A549 (cell line): ENCODE data around the gene ASPG. TPM values are rescaled to one million over a fixed set of nuclear protein-coding genes. Genes with fewer than 3 reads are reported as not detected.

ENCODE experiments used
- ATAC-seq, 2 experiments: fragments of 200-7000 bp in 1 of 2; fragments of >200 bp in 1 of 2; cut with Nextera tagmentation in 1 of 2; cut with Tn5 transposase in 1 of 2; 3 replicates each; pipeline versions ENCODE4 v1.8.0 to v1.9.1; 2018 to 2020; ENCODE audit warnings: mild to moderate bottlenecking in 1 of 2, moderate library complexity in 1 of 2
- CTCF ChIA-PET: fragments of 300-600 bp; sonication (Branson Sonifier 250); formaldehyde crosslinking; extraction: SDS; loops from one replicate; lab custom pipeline; 2021; ENCODE audit warnings: antibody characterized with exemption, inconsistent platforms; lab: Yijun Ruan, JAX
- POLR2A ChIA-PET: fragments of 350-600 bp; formaldehyde crosslinking; extraction: SDS; loops from one replicate; lab custom pipeline; 2021; ENCODE audit warnings: antibody characterized with exemption, inconsistent platforms; lab: Yijun Ruan, JAX
- DNase-seq, 2 experiments: peaks; one replicate each; pipeline versions ENCODE4 v3.0.0 to v3.0.0-alpha.2; 2011 to 2016; ENCODE audit warnings: low read depth in 1 of 2, low spot score in 1 of 2
- FAIRE-seq: peaks from 2 replicates; lab custom pipeline; 2011; peaks lifted over from hg19 to GRCh38; lab: Jason Lieb, UNC
- H3K27ac ChIP-seq, 2 experiments: fragments of >200 bp; sonication (Bioruptor Twin); formaldehyde crosslinking; 3 replicates each; pipeline ENCODE4 v1.5.1; 2016 to 2017
- H3K4me1 ChIP-seq: fragments of >200 bp; sonication (Bioruptor Twin); formaldehyde crosslinking; 3 replicates; pipeline ENCODE4 v1.6.1; 2016
- H3K4me2 ChIP-seq: fragments of >200 bp; sonication (Bioruptor Twin); formaldehyde crosslinking; 3 replicates; pipeline ENCODE4 v1.6.1; 2016
- H3K4me3 ChIP-seq: fragments of >200 bp; sonication (Bioruptor Twin); formaldehyde crosslinking; 3 replicates; pipeline ENCODE4 v1.5.1; 2016
- H3K9me3 ChIP-seq: fragments of >200 bp; sonication (Bioruptor Twin); formaldehyde crosslinking; 3 replicates; pipeline ENCODE4 v1.6.1; 2016
- CBX2 ChIP-seq: fragments of 200-600 bp; sonication (generic); IDR thresholded peaks from 2 replicates; pipeline ENCODE4 v1.6.1; 2016; ENCODE audit warnings: low read depth, mild to moderate bottlenecking, borderline replicate concordance
- ESRRA ChIP-seq: fragments of 150-350 bp; IDR thresholded peaks from 2 replicates; pipeline ENCODE4 v1.6.1; 2014; ENCODE audit warnings: mild to moderate bottlenecking, low read length, borderline replicate concordance
- FOSL2 ChIP-seq, 2 experiments: fragments of 450-650 bp in 1 of 2; fragments of >200 bp in 1 of 2; sonication (Bioruptor Twin) in 1 of 2; formaldehyde crosslinking; IDR thresholded peaks; 2 replicates each; pipeline versions ENCODE4 v1.5.0 to v1.6.1; 2016 to 2020; ENCODE audit warnings: mild to moderate bottlenecking in 1 of 2, moderate library complexity in 1 of 2
- GATA3 ChIP-seq: IDR thresholded peaks from 2 replicates; pipeline ENCODE4 v1.6.1; 2012; ENCODE audit warnings: borderline replicate concordance
- JUNB ChIP-seq: fragments of >200 bp; sonication (Bioruptor Twin); formaldehyde crosslinking; IDR thresholded peaks from 2 replicates; pipeline ENCODE4 v1.6.1; 2016
- KDM1A ChIP-seq: fragments of 200-600 bp; sonication (generic); IDR thresholded peaks from 2 replicates; pipeline ENCODE4 v1.6.1; 2016; ENCODE audit warnings: low read depth, mild to moderate bottlenecking
- KDM5A ChIP-seq: fragments of 200-600 bp; sonication (generic); IDR thresholded peaks from 2 replicates; pipeline ENCODE4 v1.6.1; 2016; ENCODE audit warnings: antibody characterized with exemption, mild to moderate bottlenecking
- MYC ChIP-seq: IDR thresholded peaks from 2 replicates; pipeline ENCODE4 v1.6.1; 2012; ENCODE audit warnings: mild to moderate bottlenecking, inconsistent platforms, low read length, improper control_type of control experiment, borderline replicate concordance
- NPAS2 ChIP-seq: fragments of 250-450 bp; sonication (Bioruptor Pico); IDR thresholded peaks from 2 replicates; pipeline ENCODE4 v1.8.0; 2022; ENCODE audit warnings: mild to moderate bottlenecking, moderate library complexity, borderline replicate concordance
- NR3C1 ChIP-seq: fragments of >200 bp; sonication (Bioruptor Twin); formaldehyde crosslinking; IDR thresholded peaks from 3 replicates; pipeline ENCODE4 v1.6.1; 2017
- RAD21 ChIP-seq, 2 experiments: fragments of >200 bp in 1 of 2; sonication (Bioruptor Twin) in 1 of 2; formaldehyde crosslinking in 1 of 2; IDR thresholded peaks in 1 of 2; conservative IDR thresholded peaks in 1 of 2; 2 replicates in 1 of 2; 3 replicates in 1 of 2; pipeline ENCODE4 v1.6.1; 2012 to 2018; ENCODE audit warnings: inconsistent platforms in 1 of 2
- TP53 ChIP-seq: fragments of 250-450 bp; sonication (Bioruptor Pico); IDR thresholded peaks from 2 replicates; pipeline ENCODE4 v1.5.0; 2021; ENCODE audit warnings: mild to moderate bottlenecking, moderate library complexity
- WGBS: methylation state at CpG from one replicate; pipeline ENCODE4 v1.1.6; 2017; ENCODE audit errors: missing lambda C conversion rate; 5-methylcytosine and 5-hydroxymethylcytosine counted together
- polyA minus RNA-seq: library from RNA; depleted of rRNA, polyadenylated mRNA; stranded (reverse); fragments of >200 nt; gene quantifications from 2 replicates; pipeline ENCODE4 v1.2.3, GENCODE V29; 2011; rRNA and poly(A)+ RNA removed
- polyA plus RNA-seq, 4 experiments: library from polyadenylated mRNA; depleted of rRNA in 3 of 4; stranded (reverse); fragments of >200 nt; fragmentation: RNase III in 1 of 4; extraction: RNeasy Plus Mini Kit Qiagen cat#74134 plus additional on column Dnase treatment in 1 of 4; gene quantifications; 2 replicates in 3 of 4; 3 replicates in 1 of 4; pipeline ENCODE4 v1.2.3, GENCODE V29; 2011 to 2017
- TF ChIP-seq, protein P1 (sequence below): fragments of 450-650 bp; IDR thresholded peaks from 2 replicates; pipeline ENCODE4 v1.6.1; 2014; ENCODE audit warnings: antibody characterized with exemption
- TF ChIP-seq, protein P2 (sequence below): fragments of 250-450 bp; sonication (Bioruptor Pico); IDR thresholded peaks from 2 replicates; pipeline ENCODE4 v1.5.0; 2020; ENCODE audit warnings: low read depth, mild to moderate bottlenecking, moderate library complexity
- TF ChIP-seq, protein P3 (sequence below): IDR thresholded peaks from 2 replicates; pipeline ENCODE4 v1.6.1; 2012

ASPG gene
- polyA plus RNA-seq (2011; rRNA removed): not detected in 2 replicates
- polyA plus RNA-seq (2012; cell fraction: cytosol; rRNA removed): 0.03 and 0.21 TPM in 2 replicates
- 0.11 and 0.14 TPM in 2 replicates for polyA plus RNA-seq (2012; cell fraction: nucleus; rRNA removed)
- 0.13 TPM in 1 of 3 replicates, not detected in the others for polyA plus RNA-seq (2017; fragmentation: RNase III; extraction: RNeasy Plus Mini Kit Qiagen cat#74134 plus additional on column Dnase treatment)
- polyA minus RNA-seq: not detected in 2 replicates

DNA sequence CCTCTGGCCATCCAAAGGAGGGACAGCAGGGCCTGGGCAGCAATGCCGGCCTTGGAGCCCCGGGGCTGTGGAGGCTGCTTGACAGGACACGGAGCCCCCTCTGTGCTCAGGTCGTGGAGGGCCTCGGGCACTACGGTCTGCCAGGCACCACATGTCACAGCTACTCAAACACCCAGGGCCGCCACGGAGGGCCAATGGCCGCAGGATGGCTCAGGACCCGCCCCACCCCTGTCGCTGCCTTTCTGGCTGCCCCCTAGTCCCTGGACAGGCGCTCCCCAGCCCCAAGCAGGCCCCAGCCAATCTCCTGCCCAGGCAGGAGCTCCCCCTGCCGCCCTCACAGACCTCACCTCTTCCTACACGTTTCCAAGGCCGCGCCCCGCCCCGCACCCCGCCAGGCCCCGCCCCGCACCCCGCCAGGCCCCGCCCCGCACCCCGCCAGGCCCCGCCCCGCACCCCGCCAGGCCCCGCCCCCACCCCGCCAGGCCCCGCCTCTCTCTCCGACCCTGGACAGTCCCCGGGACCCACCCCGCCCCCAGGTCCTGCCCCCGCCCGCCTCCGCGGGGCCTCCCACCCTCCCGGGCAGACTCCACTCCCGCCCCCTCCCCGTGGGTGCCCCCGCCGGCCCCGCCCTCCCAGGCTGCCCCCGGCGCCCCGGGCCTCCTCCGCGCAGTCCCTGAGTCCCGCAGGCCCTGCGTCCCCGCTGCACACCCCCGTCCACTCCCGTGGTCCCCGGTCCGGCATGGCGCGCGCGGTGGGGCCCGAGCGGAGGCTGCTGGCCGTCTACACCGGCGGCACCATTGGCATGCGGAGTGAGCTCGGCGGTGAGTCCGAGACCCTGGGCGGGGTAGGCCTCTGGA lies at the start of gene ASPG:
Gene ASPG, plus strand, starts transcription at position 669 of the 857 bp plus-strand sequence. Its CDS starts 71 bp downstream, at position 740.
- FAIRE-seq (no peak), ATAC-seq (peak; percentile 28 to 59; a peak in 5 of 6 replicates), DNase-seq (peak; percentile 35 to 44)
- WGBS: 69% methylated on average over 13 of the region's 70 CpGs
- TF ChIP-seq RAD21 (conservative IDR thresholded peaks at IDR 0.05 in 1 of 2, IDR thresholded peaks at IDR 0.05 in 1 of 2): no peak
- H3K4me3 ChIP-seq: peak within 1 kb of the TSS; percentile 40
- peak within 1 kb of the TSS in 1 of 2 experiments; percentile 67; a peak in 3 of 6 replicates for H3K27ac ChIP-seq
- no peaks in the 10 kb centered on the region; the same call in 2 of the 3 replicates for H3K4me1 ChIP-seq
- peak within 1 kb of the TSS; percentile 83 for H3K4me2 ChIP-seq
- no peaks in the 10 kb centered on the region for H3K9me3 ChIP-seq
- CTCF ChIA-PET: interaction anchor here (1.0 to 4.5 kb wide), 3 partner anchors 10 to 466 kb away, joined by 3 to 24 read pairs (median 4); no protein-coding TSS in a partner anchor
- POLR2A ChIA-PET: no interaction called here

DNA sequence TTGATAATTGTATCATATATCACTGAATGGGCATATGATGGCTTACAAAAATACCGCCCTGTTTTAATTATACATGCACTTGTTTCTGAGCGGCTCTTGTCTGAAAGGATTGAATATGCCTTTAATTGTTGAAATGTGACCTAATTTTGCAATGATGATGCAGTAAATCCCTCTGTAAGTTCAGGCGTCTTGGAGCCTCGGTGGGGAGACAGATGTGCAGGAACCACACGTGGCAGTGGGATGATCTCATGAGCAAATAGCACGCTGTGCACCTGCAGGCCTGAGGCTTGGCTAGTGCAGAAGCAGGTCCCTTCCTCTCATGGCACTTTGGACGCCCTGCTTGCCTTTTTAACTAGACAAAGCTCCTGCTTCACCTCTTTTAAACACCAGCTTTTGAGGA lies 49.3 kb upstream of the ASPG start:
- Histone ChIP-seq H3K4me1 (no peaks in the 10 kb centered on the region), H3K4me3 (no peak overlapping the region), H3K27ac (no peak overlapping the region), H3K9me3 (no peaks in the 10 kb centered on the region), H3K4me2 (no peak overlapping the region)
- POLR2A ChIA-PET: no interaction called here
- CTCF ChIA-PET: interaction anchor here (2.3 kb wide), 1 partner anchor 42 kb away, joined by 9 read pairs; no protein-coding TSS in a partner anchor
- 39% methylated on average over 7 of the region's 7 CpGs for WGBS
- no peak for DNase-seq
- FAIRE-seq: no peak
- ATAC-seq: no peak
- no peak for TF ChIP-seq KDM1A
- no peak for TF ChIP-seq CBX2
- no peak for TF ChIP-seq NPAS2
- no peak for TF ChIP-seq GATA3
- no peak for TF ChIP-seq TP53 (CRISPR knock-in tag)
- TF ChIP-seq MYC: no peak

DNA sequence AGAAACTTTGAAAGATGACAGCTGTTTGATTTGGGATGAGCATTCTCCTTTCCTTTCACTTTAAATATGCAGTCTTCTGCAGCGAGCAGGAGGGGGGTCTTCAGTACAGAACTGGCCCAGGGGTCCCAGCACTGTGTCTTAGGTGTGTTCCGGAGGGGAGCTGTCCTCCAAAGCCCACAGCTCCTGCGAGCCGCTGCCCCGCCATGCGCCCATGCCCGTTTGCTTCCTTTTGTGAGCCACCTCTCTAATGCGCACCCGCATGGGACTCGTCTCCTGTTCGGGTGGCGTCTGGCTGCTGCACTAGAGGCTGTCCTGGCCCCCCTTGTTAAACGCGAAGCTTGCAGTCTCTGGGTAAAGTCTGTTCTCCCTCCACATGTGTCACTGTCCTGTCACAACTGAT lies 48.4 kb upstream of the ASPG start:
- 68% methylated on average over 14 of the region's 14 CpGs for WGBS
- no peak overlapping the region for H3K27ac ChIP-seq
- no peak for TF ChIP-seq FOSL2 (IDR thresholded peaks at IDR 0.05)
- no peak for TF ChIP-seq FOSL2 (CRISPR knock-in tag; IDR thresholded peaks at IDR 0.05)
- TF ChIP-seq NR3C1: no peak
- no peak for TF ChIP-seq NPAS2
- TF ChIP-seq KDM5A: no peak
- no peak for TF ChIP-seq JUNB
- TF ChIP-seq ESRRA: no peak
- ChIA-PET CTCF (interaction anchor here (0.7 to 2.3 kb wide), 4 partner anchors 9 to 127 kb away, joined by 3 to 9 read pairs (median 4); no protein-coding TSS in a partner anchor), POLR2A (no interaction called here)
- no peaks in the 10 kb centered on the region for H3K9me3 ChIP-seq
- ATAC-seq (no peak), FAIRE-seq (no peak), DNase-seq (no peak)
- H3K4me1 ChIP-seq: no peaks in the 10 kb centered on the region
- H3K4me3 ChIP-seq: no peak overlapping the region
- no peak overlapping the region for H3K4me2 ChIP-seq

DNA sequence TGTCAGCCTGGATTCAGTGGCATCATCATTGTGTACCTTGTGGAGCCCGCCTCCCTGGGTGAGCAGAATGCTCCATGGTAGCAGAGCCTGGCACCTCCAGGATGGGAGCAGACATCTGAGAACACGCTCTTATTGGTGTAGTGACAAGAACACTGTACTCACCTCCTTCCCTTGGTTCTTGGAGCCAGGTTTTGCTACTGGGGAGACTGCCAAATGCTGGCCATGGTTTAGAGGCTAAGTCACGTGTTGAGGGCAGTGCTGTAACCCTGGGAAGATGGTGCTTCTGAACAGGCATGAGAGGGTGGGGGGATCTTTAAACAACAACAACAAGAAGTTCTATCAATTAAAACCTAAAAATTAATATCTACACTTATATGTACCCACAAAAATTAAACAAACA lies 47.6 kb upstream of the ASPG start:
- Histone ChIP-seq H3K4me1 (no peaks in the 10 kb centered on the region), H3K4me3 (no peak overlapping the region), H3K9me3 (no peaks in the 10 kb centered on the region)
- no peak for FAIRE-seq
- TF ChIP-seq, protein P1, sequence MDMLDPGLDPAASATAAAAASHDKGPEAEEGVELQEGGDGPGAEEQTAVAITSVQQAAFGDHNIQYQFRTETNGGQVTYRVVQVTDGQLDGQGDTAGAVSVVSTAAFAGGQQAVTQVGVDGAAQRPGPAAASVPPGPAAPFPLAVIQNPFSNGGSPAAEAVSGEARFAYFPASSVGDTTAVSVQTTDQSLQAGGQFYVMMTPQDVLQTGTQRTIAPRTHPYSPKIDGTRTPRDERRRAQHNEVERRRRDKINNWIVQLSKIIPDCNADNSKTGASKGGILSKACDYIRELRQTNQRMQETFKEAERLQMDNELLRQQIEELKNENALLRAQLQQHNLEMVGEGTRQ: no peak
- TF ChIP-seq GATA3 (no peak), JUNB (no peak), ESRRA (no peak)
- TF ChIP-seq, protein P2, sequence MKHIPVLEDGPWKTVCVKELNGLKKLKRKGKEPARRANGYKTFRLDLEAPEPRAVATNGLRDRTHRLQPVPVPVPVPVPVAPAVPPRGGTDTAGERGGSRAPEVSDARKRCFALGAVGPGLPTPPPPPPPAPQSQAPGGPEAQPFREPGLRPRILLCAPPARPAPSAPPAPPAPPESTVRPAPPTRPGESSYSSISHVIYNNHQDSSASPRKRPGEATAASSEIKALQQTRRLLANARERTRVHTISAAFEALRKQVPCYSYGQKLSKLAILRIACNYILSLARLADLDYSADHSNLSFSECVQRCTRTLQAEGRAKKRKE (CRISPR knock-in tag): no peak
- TF ChIP-seq, protein P3, sequence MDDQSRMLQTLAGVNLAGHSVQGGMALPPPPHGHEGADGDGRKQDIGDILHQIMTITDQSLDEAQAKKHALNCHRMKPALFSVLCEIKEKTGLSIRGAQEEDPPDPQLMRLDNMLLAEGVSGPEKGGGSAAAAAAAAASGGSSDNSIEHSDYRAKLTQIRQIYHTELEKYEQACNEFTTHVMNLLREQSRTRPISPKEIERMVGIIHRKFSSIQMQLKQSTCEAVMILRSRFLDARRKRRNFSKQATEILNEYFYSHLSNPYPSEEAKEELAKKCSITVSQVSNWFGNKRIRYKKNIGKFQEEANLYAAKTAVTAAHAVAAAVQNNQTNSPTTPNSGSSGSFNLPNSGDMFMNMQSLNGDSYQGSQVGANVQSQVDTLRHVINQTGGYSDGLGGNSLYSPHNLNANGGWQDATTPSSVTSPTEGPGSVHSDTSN: no peak
- TF ChIP-seq, all 56 proteins: peak for 0
- Histone ChIP-seq H3K27ac (no peak overlapping the region), H3K4me2 (no peak overlapping the region)
- no peak for DNase-seq
- WGBS: 27% methylated on average over 3 of the region's 3 CpGs
- CTCF ChIA-PET: interaction anchor here (1.2 to 1.9 kb wide), 2 partner anchors 8 to 12 kb away, joined by 3 to 5 read pairs; no protein-coding TSS in a partner anchor
- POLR2A ChIA-PET: no interaction called here
- ATAC-seq: no peak
